ENCODE measurements around the gene MED16. TPM values are rescaled to one million over a fixed set of nuclear protein-coding genes. Genes with fewer than 3 reads are reported as not detected.
"Not testable (repeated sequence)": the region's sequence is repeated elsewhere in the genome, so short reads cannot be mapped to it uniquely, and the experiment has no call there.

Gene MED16
- total RNA-seq, 2 experiments from 2014 or later = 42.8 to 46.8 TPM

DNA sequence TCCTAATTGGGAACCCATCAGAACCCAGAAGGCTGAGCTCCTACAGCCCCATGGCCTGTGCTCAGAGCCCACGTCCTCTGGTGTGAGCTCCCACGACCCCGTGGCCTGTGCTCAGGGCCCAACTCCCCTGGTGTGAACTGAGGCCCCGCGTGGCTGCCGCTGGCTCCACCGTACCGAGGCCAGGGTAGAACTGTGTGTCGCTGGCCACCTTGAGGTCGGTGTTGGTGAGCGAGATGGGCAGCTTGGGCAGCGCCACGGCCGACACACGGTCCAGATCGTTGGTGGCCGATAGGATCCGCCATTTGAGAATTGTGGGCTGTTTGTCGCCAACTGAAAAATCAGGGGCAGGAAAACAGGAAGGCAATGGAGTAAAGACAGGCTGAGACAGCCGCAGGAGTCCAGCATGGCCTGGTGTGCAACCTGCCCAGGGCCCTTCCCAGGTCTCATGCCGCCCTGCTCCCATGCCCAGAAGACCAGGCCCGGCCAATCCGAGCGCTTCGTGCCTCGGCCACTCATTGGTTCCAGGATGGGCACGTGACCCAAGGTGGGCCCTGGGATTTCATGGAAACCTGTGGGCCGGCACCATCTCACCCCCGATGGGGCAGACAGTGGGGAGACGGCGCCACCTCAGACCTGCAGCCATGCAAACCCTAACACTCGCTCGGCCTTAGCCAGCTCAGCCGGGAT lies 11.5 kb downstream of the MED16 start:
- CTCF ChIA-PET = interaction anchor here (0.6 kb wide), 1 partner anchor 83 kb away, joined by 3 read pairs; no protein-coding TSS in a partner anchor
- POLR2A ChIA-PET = interaction anchor here (0.6 kb wide), 1 partner anchor 11 kb away, joined by 3 read pairs; the partner anchor contains the start of gene MED16

DNA sequence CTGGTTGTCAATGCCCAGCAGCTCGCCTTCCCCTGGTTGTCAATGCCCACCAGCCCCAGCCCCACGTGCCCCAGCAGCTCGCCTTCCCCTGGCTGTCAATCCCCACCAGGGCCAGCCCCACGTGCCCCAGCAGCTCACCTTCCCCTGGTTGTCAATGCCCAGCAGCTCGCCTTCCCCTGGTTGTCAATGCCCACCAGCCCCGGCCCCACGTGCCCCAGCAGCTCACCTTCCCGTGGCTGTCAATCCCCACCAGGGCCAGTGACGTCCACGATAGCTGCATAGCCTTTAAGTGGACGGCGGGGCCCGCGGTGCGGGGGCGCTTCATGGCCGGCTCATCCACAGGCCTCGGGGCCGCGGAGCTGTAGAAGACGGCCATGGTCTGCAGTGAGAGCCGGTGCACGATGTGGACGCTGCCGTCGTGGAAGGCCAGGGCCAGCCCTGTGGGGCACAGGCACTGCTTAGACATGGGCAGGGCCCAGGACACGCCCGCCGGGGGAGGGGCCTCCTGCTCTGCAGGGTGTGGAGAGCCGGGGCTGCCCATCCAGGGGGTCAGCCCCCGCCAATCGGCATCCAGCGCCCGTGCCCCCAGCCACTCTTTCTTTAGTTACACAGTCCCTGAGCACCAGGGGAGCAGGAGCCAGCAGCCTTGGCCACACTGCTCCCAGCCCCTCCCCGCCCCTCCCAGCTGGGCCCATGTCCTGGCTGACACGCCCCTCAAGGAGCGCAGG lies 13.1 kb downstream of the MED16 start:
- ChIA-PET CTCF (no interaction called here), POLR2A (no interaction called here)

DNA sequence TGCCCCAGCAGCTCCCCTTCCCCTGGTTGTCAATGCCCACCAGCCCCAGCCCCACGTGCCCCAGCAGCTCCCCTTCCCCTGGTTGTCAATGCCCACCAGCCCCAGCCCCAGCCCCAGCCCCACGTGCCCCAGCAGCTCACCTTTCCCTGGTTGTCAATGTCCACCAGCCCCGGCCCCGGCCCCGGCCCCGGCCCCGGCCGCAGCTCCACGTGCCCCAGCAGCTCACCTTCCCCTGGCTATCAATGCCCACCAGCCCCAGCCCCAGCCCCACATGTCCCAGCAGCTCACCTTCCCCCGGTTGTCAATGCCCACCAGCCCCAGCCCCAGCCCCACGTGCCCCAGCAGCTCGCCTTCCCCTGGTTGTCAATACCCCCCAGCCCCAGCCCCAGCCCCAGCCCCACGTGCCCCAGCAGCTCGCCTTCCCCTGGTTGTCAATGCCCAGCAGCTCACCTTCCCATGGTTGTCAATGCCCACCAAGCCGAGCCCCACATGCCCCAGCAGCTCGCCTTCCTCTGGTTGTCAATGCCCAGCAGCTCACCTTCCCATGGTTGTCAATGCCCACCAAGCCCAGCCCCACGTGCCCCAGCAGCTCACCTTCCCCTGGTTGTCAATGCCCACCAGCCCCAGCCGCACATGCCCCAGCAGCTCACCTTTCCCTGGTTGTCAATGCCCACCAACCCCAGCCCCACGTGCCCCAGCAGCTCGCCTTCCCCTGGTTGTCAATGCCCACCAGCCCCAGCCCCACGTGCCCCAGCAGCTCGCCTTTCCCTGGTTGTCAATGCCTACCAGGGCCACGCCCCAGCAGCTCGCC lies 14.0 kb downstream of the MED16 start:
- POLR2A ChIA-PET = interaction anchor here (0.6 kb wide), 1 partner anchor 1111 kb away, joined by 3 read pairs; no protein-coding TSS in a partner anchor
- CTCF ChIA-PET = not testable (repeated sequence)

DNA sequence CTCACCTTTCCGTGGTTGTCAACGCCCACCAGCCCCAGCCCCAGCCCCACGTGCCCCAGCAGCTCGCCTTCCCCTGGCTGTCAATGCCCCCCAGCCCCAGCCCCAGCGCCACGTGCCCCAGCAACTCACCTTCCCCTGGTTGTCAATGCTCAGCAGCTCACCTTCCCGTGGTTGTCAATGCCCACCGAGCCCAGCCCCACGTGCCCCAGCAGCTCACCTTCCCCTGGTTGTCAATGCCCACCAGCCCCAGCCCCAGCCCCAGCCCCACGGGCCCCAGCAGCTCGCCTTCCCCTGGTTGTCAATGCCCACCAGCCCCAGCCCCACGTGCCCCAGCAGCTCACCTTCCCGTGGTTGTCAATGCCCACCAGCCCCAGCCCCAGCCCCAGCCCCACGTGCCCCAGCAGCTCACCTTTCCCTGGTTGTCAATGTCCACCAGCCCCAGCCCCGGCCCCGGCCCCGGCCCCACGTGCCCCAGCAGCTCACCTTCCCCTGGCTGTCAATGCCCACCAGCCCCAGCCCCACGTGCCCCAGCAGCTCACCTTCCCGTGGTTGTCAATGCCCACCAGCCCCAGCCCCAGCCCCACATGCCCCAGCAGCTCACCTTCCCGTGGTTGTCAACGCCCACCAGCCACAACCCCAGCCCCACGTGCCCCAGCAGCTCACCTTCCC lies 14.9 kb downstream of the MED16 start:
- POLR2A ChIA-PET = not testable (repeated sequence)
- CTCF ChIA-PET = interaction anchor here (0.6 kb wide), 1 partner anchor 10 kb away, joined by 4 read pairs; no protein-coding TSS in a partner anchor

DNA sequence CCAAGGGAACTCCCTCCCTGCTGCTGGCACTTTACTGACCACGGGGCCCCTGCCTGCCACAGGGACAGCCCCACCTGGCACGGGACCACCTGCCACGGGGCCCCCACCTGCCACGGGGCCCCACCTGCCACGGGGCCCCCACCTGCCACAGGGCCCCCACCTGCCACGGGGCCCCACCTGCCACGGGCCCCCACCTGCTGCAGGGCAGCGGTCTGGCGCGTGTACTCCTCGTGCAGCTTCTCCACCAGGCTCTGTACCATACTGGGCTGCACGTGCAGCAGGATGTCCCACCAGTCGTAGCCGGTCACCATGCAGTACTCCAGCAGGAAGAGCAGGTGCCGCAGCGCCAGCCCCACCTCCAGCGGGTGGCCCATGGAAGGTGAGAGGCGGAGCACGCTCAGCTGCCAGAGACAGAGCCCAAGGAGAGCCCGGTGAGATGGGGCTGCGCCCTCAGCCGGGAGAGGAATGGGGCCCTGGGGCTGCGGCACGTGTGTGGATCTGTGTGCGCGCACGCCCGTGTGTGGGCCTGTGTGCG lies 16.1 kb downstream of the MED16 start:
- CTCF ChIA-PET = no interaction called here
- POLR2A ChIA-PET = no interaction called here

DNA sequence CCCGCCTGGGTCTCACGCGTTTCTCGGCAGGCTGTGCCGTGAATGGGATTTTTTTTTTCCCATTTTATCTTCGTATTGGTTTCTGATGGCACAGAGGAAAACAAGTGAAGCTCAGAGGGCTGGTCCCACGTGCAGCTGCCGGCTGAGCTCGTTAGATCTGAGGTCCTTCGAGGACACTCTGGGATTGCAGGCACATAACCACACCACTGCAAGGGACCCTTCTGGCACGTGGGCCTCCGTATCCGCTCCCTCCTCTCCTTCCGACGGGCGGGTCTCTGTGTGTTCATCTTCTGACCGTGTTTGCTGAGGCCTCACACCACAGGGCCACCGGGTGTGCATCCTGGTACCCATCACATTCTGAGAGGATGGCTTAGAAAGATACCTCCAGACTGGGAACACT lies 16.9 kb downstream of the MED16 start:
- POLR2A ChIA-PET = no interaction called here

DNA sequence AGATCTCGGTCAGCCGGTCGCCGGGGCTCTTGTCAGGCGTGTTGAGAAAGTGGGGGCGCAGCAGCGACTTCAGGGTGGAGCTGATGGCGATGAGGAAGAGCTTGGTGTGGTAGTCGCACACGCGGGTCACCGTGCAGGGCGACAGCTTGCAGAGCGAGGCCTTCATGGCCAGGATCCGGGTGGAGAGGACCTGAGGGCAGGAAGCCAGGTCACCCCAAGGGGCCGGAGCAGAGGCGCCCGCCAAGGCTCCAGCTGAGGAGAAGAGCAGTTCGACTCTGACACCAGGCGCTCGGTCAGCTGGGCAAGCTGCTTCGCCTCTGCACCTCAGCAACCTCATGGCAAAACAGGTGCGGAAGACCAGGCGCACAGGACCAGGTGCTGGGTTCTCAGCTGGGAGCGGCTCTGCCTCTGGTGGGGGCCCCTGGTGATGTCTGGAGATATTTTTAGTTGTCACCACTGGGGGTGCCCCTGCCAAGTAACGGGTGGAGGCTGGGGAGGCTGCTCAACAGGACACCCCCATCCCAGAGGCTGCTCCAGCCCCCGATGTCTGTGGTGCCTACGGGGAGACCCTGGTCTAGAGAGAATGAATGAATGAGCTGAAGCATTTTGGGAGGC lies 17.6 kb downstream of the MED16 start:
- CTCF ChIA-PET = interaction anchor here (0.8 to 1.4 kb wide), 2 partner anchors 12 to 46 kb away, joined by 3 to 4 read pairs; no protein-coding TSS in a partner anchor
- POLR2A ChIA-PET = no interaction called here

More for the DNA sequence above, 16.9 kb downstream of the MED16 start:
- CTCF ChIA-PET = interaction anchor here (0.8 kb wide), 1 partner anchor 13 kb away, joined by 3 read pairs; no protein-coding TSS in a partner anchor

DNA sequence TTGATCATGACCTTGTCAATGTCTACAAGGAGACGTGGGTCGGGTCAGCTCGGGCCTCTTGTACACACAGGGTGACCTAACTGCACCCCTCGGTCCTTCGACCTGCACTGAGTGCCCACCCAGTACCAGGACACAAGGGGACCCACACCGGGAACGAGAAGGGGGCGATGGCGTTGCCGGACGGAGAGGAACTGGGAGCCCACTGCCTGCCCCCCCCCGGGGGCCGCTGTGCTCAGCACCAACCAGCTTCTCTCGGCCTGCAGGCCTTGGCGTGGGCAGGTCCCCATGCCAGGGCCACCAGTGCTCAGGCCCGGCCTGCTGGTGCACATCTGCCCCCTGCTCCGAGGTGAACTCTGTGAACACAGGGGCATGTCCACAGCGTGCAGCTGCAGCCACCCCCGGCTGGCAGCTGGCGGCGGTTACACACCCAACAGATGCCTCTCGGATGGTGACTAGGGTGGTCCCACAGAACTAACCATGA lies 19.4 kb downstream of the MED16 start:
- ChIA-PET CTCF (interaction anchor here (0.7 kb wide), 1 partner anchor 109 kb away, joined by 3 read pairs; no protein-coding TSS in a partner anchor), POLR2A (interaction anchor here (0.6 kb wide), 1 partner anchor 9 kb away, joined by 5 read pairs; no protein-coding TSS in a partner anchor)

DNA sequence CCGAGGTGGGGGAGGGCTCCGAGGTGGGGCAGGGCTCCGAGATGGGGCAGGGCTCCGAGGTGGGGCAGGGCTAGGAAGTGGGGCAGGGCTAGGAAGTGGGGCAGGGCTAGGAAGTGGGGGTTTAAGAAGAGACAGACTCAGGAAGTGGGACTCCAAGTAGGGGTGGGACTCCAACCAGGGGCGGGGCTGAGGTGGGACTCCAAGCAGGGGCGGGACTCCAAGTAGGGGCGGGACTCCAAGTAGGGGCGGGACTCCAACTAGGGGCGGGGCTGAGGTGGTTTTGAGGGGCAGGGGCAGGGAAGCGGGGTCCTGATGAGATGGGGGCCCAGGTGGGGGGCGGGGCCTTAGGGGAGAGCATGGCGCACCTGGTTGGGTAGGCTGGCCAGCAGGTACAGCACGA lies 19.9 kb downstream of the MED16 start:
- POLR2A ChIA-PET = interaction anchor here (0.6 kb wide), 1 partner anchor 9 kb away, joined by 5 read pairs; no protein-coding TSS in a partner anchor
- CTCF ChIA-PET = interaction anchor here (1.1 kb wide), 1 partner anchor 9 kb away, joined by 4 read pairs; no protein-coding TSS in a partner anchor

DNA sequence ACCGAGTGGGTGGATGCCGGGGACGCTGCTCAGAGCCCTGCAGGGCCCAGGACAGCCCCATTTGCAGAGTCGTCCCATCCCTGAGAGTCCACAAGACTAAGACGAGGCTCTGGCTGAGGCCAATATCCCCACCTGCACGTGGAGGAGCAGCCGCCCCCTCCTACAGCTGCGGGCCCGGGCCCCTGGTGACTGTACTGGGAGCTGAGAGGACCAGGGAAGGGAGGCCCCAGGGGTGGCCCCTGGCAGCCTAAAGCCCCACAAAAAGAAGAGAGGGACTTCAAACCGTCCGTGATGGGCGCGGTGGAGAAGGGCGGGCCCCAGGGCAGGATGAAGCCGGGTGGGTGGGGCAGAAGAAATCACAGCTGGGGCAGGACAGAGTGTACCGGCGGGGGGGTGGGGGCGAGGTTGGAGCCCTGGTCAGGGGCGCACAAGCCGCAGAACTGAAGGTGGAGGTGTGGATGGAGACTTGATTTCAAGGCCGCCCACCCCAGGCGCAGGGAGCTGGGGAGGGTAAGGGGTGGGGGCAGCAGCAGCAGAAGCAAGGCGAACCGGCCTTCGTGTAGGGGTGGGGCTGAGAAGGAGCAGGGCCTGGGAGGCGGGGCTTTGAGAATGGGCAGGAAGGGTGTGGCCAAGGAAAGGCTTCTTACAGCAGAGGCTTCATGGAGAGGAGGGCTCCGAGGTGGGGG lies 20.6 kb downstream of the MED16 start:
- POLR2A ChIA-PET = no interaction called here

DNA sequence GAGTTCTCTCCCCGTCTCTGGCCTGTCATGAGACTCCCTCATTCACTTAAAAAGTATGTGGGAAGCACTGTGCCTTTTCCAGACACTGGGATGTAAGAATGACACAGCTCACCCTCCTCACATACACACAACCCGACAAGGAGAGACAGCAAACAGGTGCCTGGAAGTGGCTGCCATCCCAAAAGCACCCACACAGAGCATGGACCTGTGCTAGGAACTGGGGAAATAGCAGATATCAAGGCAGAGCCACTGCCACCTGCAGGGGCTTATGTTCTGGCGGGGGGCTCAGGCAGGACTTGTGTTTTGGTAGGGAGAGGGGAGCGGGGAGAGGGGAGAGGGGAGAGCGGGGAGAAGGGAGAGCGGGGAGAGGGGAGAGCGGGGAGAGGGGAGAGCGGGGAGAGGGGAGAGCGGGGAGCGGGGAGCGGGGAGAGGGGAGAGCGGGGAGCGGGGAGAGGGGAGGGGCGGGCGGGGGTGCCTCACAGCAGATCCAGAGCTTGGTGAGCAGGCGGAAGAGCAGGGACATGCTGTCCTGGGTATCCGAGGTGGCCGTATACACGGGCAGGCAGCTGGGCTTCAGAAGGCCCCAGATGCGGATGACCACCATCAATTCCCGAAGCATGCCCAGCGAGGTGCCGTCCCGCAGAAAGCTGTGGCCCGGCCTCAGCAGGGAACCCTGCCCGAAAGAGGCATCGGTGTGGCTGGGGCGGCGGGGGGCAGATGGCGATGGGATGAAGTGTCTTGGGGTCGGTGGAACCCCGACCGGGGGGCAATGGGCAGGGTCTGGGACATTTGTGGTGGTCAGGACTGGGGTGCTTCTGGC lies 21.3 kb downstream of the MED16 start:
- POLR2A ChIA-PET = no interaction called here
- CTCF ChIA-PET = interaction anchor here (0.5 to 1.1 kb wide), 3 partner anchors 8 to 183 kb away, joined by 3 to 4 read pairs (median 4); no protein-coding TSS in a partner anchor

More for the DNA sequence above, 20.6 kb downstream of the MED16 start:
- CTCF ChIA-PET = interaction anchor here (0.5 to 1.1 kb wide), 2 partner anchors 9 to 184 kb away, joined by 4 read pairs; no protein-coding TSS in a partner anchor

DNA sequence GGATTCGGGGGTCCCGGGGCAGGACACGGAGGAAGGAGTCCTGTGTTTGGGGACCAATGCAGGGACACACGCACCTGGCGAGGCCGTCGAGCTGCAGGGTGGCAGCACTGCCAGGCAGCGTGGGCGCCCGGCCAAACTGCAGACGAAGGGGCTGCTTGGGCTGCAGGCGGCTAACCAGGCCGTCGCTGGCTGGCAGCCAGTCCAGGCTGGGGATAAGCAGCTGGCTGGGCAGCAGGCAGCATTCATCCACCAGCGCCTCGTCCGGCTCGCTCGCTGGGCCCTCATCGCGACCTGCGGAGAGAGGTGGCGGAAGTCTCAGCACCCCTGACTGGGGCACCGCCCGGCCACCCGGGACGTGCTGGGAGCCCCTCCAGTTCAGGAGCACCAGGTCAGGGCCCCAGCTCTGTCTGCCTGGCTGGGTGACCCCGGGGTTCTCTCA lies 22.0 kb downstream of the MED16 start:
- ChIA-PET POLR2A (no interaction called here), CTCF (interaction anchor here (0.7 to 1.0 kb wide), 2 partner anchors 50 to 458 kb away, joined by 3 to 4 read pairs; no protein-coding TSS in a partner anchor)

DNA sequence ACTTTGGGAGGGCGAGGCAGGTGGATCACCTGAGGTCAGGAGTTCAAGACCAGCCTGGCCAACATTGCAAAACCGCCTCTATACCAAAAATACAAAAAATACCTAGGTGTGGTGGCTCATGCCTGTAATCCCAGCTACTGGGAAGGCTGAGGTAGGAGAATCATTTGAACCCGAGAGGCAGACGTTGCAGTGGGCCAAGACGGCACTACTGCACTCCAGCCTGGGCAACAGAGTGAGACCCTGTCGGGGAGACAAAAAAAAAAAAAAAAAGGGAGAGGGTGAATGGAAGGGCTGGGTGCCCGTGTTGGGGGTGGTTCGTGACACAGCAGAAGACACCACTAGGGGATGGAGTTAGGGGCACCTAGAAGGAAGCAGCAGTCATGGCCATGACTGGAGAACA lies 22.7 kb downstream of the MED16 start:
- POLR2A ChIA-PET = no interaction called here
- CTCF ChIA-PET = interaction anchor here (0.7 kb wide), 1 partner anchor 459 kb away, joined by 4 read pairs; no protein-coding TSS in a partner anchor

DNA sequence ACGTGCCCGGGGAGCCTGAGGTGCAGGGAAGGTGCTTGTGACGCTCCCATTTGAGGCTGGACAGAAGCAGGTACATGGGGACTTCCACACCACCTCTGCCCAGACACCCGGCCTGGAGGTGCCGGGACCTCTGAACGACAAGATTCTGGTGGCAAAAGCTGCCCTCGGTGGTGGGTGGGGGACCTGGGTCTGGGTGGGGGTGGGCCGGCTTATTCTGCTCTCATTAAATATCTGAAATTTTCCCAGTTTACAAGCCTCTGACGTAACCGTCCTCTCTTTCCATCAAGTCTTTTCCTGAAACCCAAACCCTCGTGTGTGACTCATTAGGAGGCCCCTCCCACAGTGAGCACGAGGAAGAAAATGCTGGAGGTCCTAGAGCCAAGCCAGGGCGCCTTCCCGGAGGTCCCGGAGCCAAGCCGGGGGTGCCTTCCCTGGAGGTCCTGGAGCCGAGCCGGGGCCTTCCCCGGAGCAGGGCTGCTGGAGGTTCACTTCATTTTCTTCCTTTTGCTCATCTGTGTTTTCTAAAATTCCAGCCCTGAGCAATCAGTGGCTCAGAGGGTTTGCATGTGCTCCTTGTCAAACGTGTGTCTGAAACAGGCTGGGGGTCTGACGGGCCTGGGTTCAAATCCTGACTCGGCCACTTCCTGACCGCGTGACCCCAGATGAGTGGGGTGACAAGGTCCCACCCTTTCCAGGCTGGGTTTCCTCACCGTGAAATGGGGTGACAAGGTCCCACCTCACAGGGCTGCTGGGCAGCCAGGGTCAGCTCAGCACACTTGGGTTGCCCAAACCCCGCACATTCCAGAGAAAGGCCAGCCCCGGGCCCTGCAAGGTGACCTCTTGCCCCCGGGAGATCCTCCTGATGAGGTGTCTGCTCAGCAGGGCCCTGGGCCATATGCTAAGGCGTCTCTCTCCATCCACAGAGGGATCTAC lies 23.5 kb downstream of the MED16 start:
- ChIA-PET POLR2A (no interaction called here), CTCF (no interaction called here)

DNA sequence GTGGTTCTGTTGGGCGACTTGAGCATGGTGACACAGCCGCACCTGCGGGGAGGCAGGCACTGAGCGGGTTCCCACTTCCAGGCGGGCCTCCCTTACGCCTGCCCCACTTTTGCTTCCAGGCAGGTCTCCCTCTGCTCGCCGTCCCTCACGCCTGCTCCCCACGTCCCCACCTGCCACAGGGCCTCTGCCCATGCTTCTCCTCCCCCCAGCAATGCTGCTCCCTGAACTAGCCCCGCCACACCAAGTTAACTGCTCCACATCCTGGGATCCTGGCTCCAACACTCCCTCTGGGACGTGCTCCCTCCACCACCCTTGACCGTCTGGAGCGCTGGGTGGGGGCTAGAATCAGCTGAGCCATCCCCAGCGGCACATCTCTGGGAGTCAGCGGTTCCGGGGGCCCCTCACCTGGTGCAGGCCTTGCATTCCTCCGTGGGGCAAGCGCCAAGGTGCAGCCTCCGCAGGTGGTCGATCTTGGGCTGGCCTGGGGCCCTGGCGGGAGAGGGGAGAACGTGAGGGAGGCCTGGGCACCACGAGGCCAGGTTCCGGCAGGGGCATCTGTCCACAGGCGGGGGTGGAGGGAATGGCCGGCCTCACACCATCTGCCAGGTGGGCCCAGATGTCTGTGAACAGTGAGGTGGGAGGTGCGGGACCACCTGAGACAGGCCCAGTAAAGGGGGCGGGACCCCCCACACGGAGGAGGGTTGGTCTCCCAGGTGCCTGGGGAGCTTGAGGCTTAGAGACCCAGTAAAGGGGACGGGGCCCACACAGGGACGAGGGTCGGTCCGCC lies 24.3 kb downstream of the MED16 start:
- POLR2A ChIA-PET = no interaction called here
- CTCF ChIA-PET = no interaction called here
